A549 (cell line): ENCODE data around the gene FPR2. TPM values are rescaled to one million over a fixed set of nuclear protein-coding genes. Genes with fewer than 3 reads are reported as not detected.

ENCODE experiments used
- ATAC-seq, 2 experiments: fragments of 200-7000 bp in 1 of 2; fragments of >200 bp in 1 of 2; cut with Nextera tagmentation in 1 of 2; cut with Tn5 transposase in 1 of 2; 3 replicates each; pipeline versions ENCODE4 v1.8.0 to v1.9.1; 2018 to 2020; ENCODE audit warnings: mild to moderate bottlenecking in 1 of 2, moderate library complexity in 1 of 2
- CTCF ChIA-PET: fragments of 300-600 bp; sonication (Branson Sonifier 250); formaldehyde crosslinking; extraction: SDS; loops from one replicate; lab custom pipeline; 2021; ENCODE audit warnings: antibody characterized with exemption, inconsistent platforms; lab: Yijun Ruan, JAX
- POLR2A ChIA-PET: fragments of 350-600 bp; formaldehyde crosslinking; extraction: SDS; loops from one replicate; lab custom pipeline; 2021; ENCODE audit warnings: antibody characterized with exemption, inconsistent platforms; lab: Yijun Ruan, JAX
- DNase-seq, 2 experiments: peaks; one replicate each; pipeline versions ENCODE4 v3.0.0 to v3.0.0-alpha.2; 2011 to 2016; ENCODE audit warnings: low read depth in 1 of 2, low spot score in 1 of 2
- FAIRE-seq: peaks from 2 replicates; lab custom pipeline; 2011; peaks lifted over from hg19 to GRCh38; lab: Jason Lieb, UNC
- H3K27ac ChIP-seq, 2 experiments: fragments of >200 bp; sonication (Bioruptor Twin); formaldehyde crosslinking; 3 replicates each; pipeline ENCODE4 v1.5.1; 2016 to 2017
- H3K4me1 ChIP-seq: fragments of >200 bp; sonication (Bioruptor Twin); formaldehyde crosslinking; 3 replicates; pipeline ENCODE4 v1.6.1; 2016
- H3K4me2 ChIP-seq: fragments of >200 bp; sonication (Bioruptor Twin); formaldehyde crosslinking; 3 replicates; pipeline ENCODE4 v1.6.1; 2016
- H3K4me3 ChIP-seq: fragments of >200 bp; sonication (Bioruptor Twin); formaldehyde crosslinking; 3 replicates; pipeline ENCODE4 v1.5.1; 2016
- H3K9me3 ChIP-seq: fragments of >200 bp; sonication (Bioruptor Twin); formaldehyde crosslinking; 3 replicates; pipeline ENCODE4 v1.6.1; 2016
- BHLHE40 ChIP-seq: IDR thresholded peaks from 2 replicates; pipeline ENCODE4 v1.6.1; 2012; ENCODE audit warnings: low read depth, low read length, inconsistent platforms
- CBX2 ChIP-seq: fragments of 200-600 bp; sonication (generic); IDR thresholded peaks from 2 replicates; pipeline ENCODE4 v1.6.1; 2016; ENCODE audit warnings: low read depth, mild to moderate bottlenecking, borderline replicate concordance
- CHD2 ChIP-seq: fragments of 150-350 bp; IDR thresholded peaks from 2 replicates; pipeline ENCODE4 v1.6.1; 2014; ENCODE audit warnings: low read length; ENCODE audit not compliant: partially characterized antibody
- EHMT2 ChIP-seq: fragments of 200-600 bp; sonication (generic); IDR thresholded peaks from 2 replicates; pipeline ENCODE4 v1.6.1; 2016; ENCODE audit warnings: antibody characterized with exemption, low read depth, mild to moderate bottlenecking, moderate library complexity
- FOSB ChIP-seq: fragments of 250-450 bp; sonication (Bioruptor Pico); IDR thresholded peaks from 2 replicates; pipeline ENCODE4 v1.5.0; 2020; ENCODE audit warnings: mild to moderate bottlenecking, moderate library complexity
- FOSL2 ChIP-seq, 2 experiments: fragments of 450-650 bp in 1 of 2; fragments of >200 bp in 1 of 2; sonication (Bioruptor Twin) in 1 of 2; formaldehyde crosslinking; IDR thresholded peaks; 2 replicates each; pipeline versions ENCODE4 v1.5.0 to v1.6.1; 2016 to 2020; ENCODE audit warnings: mild to moderate bottlenecking in 1 of 2, moderate library complexity in 1 of 2
- HDAC2 ChIP-seq: fragments of 200-600 bp; sonication (generic); IDR thresholded peaks from 2 replicates; pipeline ENCODE4 v1.6.1; 2016
- HOXB13 ChIP-seq: fragments of 250-450 bp; sonication (Bioruptor Pico); IDR thresholded peaks from 2 replicates; pipeline ENCODE4 v1.5.0; 2020; ENCODE audit warnings: low read depth, mild to moderate bottlenecking, moderate library complexity
- JUNB ChIP-seq: fragments of >200 bp; sonication (Bioruptor Twin); formaldehyde crosslinking; IDR thresholded peaks from 2 replicates; pipeline ENCODE4 v1.6.1; 2016
- KDM1A ChIP-seq: fragments of 200-600 bp; sonication (generic); IDR thresholded peaks from 2 replicates; pipeline ENCODE4 v1.6.1; 2016; ENCODE audit warnings: low read depth, mild to moderate bottlenecking
- MAFK ChIP-seq: fragments of 450-650 bp; IDR thresholded peaks from 2 replicates; pipeline ENCODE4 v1.6.1; 2014; ENCODE audit not compliant: partially characterized antibody
- NFE2L2 ChIP-seq: fragments of 150-350 bp; conservative IDR thresholded peaks from 2 replicates; pipeline ENCODE4 v1.6.1; 2014; ENCODE audit warnings: low read length
- NR3C1 ChIP-seq: fragments of >200 bp; sonication (Bioruptor Twin); formaldehyde crosslinking; IDR thresholded peaks from 3 replicates; pipeline ENCODE4 v1.6.1; 2017
- POLR2A ChIP-seq: IDR thresholded peaks from 2 replicates; pipeline ENCODE4 v1.6.1; 2012; ENCODE audit warnings: mild to moderate bottlenecking, low read length
- RAD21 ChIP-seq, 2 experiments: fragments of >200 bp in 1 of 2; sonication (Bioruptor Twin) in 1 of 2; formaldehyde crosslinking in 1 of 2; IDR thresholded peaks in 1 of 2; conservative IDR thresholded peaks in 1 of 2; 2 replicates in 1 of 2; 3 replicates in 1 of 2; pipeline ENCODE4 v1.6.1; 2012 to 2018; ENCODE audit warnings: inconsistent platforms in 1 of 2
- RARB ChIP-seq: fragments of 250-450 bp; sonication (Bioruptor Pico); IDR thresholded peaks from 2 replicates; pipeline ENCODE4 v1.8.0; 2021; ENCODE audit warnings: mild to moderate bottlenecking, moderate library complexity
- RNF2 ChIP-seq: fragments of 200-600 bp; sonication (generic); IDR thresholded peaks from 2 replicates; pipeline ENCODE4 v1.6.1; 2016; ENCODE audit warnings: low read depth, mild to moderate bottlenecking, antibody characterized with exemption, moderate library complexity, borderline replicate concordance
- ZSCAN20 ChIP-seq: fragments of 250-450 bp; sonication (Bioruptor Pico); IDR thresholded peaks from 2 replicates; pipeline ENCODE4 v1.8.0; 2022; ENCODE audit warnings: mild to moderate bottlenecking, moderate library complexity
- WGBS: methylation state at CpG from one replicate; pipeline ENCODE4 v1.1.6; 2017; ENCODE audit errors: missing lambda C conversion rate; 5-methylcytosine and 5-hydroxymethylcytosine counted together
- polyA plus RNA-seq, 4 experiments: library from polyadenylated mRNA; depleted of rRNA in 3 of 4; stranded (reverse); fragments of >200 nt; fragmentation: RNase III in 1 of 4; extraction: RNeasy Plus Mini Kit Qiagen cat#74134 plus additional on column Dnase treatment in 1 of 4; gene quantifications; 2 replicates in 3 of 4; 3 replicates in 1 of 4; pipeline ENCODE4 v1.2.3, GENCODE V29; 2011 to 2017
- TF ChIP-seq, protein P1 (sequence below): fragments of >200 bp; sonication (Bioruptor Twin); formaldehyde crosslinking; IDR thresholded peaks from 3 replicates; pipeline ENCODE4 v1.5.1; 2016
- TF ChIP-seq, protein P2 (sequence below): IDR thresholded peaks from 2 replicates; pipeline ENCODE4 v1.6.1; 2012
- TF ChIP-seq, protein P3 (sequence below): fragments of >200 bp; sonication (Bioruptor Twin); formaldehyde crosslinking; IDR thresholded peaks from 2 replicates; pipeline ENCODE4 v1.6.1; 2016
- TF ChIP-seq, protein P4 (sequence below): fragments of >200 bp; sonication (Bioruptor Twin); formaldehyde crosslinking; IDR thresholded peaks from 3 replicates; pipeline ENCODE4 v1.6.1; 2016

Gene FPR2
- polyA plus RNA-seq, 2 of the 4 experiments (the other 2 are of a cell fraction): not detected

DNA sequence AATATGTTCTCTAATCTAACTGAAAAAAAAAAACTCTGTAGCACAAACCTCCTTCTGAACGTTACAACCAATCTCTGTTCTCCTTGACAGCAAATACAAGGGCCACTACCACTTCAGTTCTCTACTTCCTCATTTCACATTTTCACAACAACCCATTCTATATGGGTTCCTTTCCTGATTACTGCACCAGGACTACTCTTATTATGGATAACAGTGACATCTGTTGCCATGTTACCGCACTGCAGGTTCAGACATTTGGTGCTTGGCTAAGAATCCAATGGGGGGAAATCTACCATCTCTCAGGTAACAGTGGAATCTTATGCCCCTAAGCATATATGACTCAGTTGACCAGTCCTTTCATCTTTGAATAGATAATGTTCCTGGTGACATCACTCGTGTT, 22.4 kb downstream of the FPR2 start:
- 2% methylated on average over 3 of the region's 3 CpGs for WGBS
- DNase-seq (peak in 1 of 2 experiments; percentile 24), FAIRE-seq (no peak), ATAC-seq (no peak)
- H3K4me2 ChIP-seq: no peak overlapping the region
- TF ChIP-seq CBX2: no peak
- TF ChIP-seq RAD21 (conservative IDR thresholded peaks at IDR 0.05 in 1 of 2, IDR thresholded peaks at IDR 0.05 in 1 of 2): peak in 1 of 2 experiments; percentile 49; a peak in 2 of 5 replicates
- H3K4me3 ChIP-seq: no peak overlapping the region
- peaks cover 23% of the 10 kb centered on the region; the same call in 2 of the 3 replicates for H3K9me3 ChIP-seq
- ChIA-PET CTCF (no interaction called here), POLR2A (no interaction called here)
- no peaks in the 10 kb centered on the region for H3K4me1 ChIP-seq
- H3K27ac ChIP-seq: no peak overlapping the region

DNA sequence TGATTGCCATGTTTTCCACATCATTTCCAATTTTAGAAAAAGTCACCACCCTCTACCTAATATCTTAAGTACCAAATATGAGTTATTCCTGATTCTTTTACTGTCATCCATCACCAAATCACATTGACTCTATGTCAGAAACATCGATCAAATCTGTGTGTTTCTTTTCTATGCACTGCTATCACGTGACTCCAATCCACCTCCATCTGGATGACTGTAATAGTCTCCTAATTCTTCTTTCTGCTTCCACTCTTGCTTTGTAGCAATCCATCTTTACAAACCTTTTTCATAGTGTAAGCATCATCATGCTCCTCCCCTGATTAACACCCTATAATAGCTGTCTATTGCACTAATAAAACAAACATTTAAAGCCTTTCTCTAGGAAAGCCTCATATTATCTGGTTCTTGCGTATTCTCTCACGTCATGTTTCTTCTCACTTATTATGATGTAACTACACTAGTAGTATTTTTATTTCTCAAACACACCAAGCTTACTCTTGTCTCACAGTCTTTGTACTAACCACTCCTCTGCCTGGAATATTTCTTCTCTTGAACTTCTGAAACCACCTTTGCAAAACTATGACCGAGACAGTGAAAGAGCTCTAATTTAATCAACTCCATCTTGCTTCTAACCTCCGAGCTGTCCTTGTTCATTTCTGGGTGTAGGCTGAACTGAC, 23.3 kb downstream of the FPR2 start:
- FAIRE-seq: no peak
- no peak overlapping the region for H3K4me3 ChIP-seq

DNA sequence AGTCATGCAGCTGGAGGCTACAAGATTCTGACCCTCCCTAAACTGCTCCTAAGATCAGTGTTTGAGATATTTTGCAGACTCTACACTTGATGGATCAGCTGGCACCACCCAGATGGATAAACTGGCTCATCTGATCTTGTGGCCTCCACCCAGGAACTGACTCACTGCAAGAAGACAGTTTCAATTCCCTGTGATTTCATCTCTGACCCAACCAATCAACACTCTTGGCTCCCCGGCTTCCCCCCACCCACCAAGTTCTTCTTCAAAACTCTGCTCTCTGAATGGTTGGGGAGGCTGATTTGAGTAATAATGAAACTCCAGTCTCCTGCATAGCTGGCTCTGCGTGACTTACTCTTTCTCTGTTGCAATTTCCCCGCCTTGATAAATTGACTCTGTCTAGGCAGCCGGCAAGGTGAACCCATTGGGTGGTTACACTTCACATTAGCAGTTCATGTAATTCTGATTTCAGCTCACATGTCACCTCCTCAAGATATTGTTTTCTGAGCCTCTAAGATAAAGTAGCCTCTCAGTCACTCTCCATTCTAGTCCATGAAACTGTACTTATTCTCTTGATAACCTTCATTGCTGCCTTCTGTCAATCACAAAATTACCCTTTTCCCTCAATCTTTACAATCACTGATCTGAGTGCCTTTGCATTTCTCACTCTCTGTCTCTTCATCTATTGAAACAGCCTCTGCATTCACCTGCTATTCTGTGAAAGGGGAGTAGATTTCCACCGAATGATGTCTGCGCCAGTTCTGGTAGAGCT, 24.1 kb downstream of the FPR2 start:
- DNase-seq: no peak
- WGBS: 25% methylated on average over 6 of the region's 6 CpGs
- no peak for ATAC-seq
- ChIA-PET POLR2A (no interaction called here), CTCF (interaction anchor here (0.8 kb wide), 1 partner anchor 11 kb away, joined by 3 read pairs; no protein-coding TSS in a partner anchor)
- Histone ChIP-seq H3K9me3 (peaks cover 31% of the 10 kb centered on the region; the same call in 2 of the 3 replicates), H3K27ac (no peak overlapping the region), H3K4me2 (no peak overlapping the region), H3K4me3 (no peak overlapping the region), H3K4me1 (no peaks in the 10 kb centered on the region)
- no peak for FAIRE-seq
- TF ChIP-seq ZSCAN20 (CRISPR knock-in tag) (no peak), BHLHE40 (no peak), EHMT2 (no peak), RNF2 (no peak), MAFK (no peak), JUNB (no peak), HDAC2 (no peak), KDM1A (no peak), NR3C1 (no peak), FOSB (CRISPR knock-in tag) (no peak), RARB (CRISPR knock-in tag) (no peak), FOSL2 (IDR thresholded peaks at IDR 0.05) (no peak), FOSL2 (CRISPR knock-in tag; IDR thresholded peaks at IDR 0.05) (no peak), NFE2L2 (no peak)
- TF ChIP-seq, protein P1, sequence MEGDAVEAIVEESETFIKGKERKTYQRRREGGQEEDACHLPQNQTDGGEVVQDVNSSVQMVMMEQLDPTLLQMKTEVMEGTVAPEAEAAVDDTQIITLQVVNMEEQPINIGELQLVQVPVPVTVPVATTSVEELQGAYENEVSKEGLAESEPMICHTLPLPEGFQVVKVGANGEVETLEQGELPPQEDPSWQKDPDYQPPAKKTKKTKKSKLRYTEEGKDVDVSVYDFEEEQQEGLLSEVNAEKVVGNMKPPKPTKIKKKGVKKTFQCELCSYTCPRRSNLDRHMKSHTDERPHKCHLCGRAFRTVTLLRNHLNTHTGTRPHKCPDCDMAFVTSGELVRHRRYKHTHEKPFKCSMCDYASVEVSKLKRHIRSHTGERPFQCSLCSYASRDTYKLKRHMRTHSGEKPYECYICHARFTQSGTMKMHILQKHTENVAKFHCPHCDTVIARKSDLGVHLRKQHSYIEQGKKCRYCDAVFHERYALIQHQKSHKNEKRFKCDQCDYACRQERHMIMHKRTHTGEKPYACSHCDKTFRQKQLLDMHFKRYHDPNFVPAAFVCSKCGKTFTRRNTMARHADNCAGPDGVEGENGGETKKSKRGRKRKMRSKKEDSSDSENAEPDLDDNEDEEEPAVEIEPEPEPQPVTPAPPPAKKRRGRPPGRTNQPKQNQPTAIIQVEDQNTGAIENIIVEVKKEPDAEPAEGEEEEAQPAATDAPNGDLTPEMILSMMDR: no peak
- TF ChIP-seq, protein P2, sequence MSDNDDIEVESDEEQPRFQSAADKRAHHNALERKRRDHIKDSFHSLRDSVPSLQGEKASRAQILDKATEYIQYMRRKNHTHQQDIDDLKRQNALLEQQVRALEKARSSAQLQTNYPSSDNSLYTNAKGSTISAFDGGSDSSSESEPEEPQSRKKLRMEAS: no peak

More for the DNA sequence above, 23.3 kb downstream of the FPR2 start:
- CTCF ChIA-PET: interaction anchor here (0.8 kb wide), 1 partner anchor 12 kb away, joined by 3 read pairs; no protein-coding TSS in a partner anchor
- 2% methylated on average over 6 of the region's 6 CpGs for WGBS
- H3K9me3 ChIP-seq: peaks cover 24% of the 10 kb centered on the region; the same call in 2 of the 3 replicates
- DNase-seq (no peak), ATAC-seq (no peak)
- TF ChIP-seq HOXB13: no peak
- no peak for TF ChIP-seq POLR2A
- TF ChIP-seq, protein P3, sequence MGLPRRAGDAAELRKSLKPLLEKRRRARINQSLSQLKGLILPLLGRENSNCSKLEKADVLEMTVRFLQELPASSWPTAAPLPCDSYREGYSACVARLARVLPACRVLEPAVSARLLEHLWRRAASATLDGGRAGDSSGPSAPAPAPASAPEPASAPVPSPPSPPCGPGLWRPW: no peak
- no peak for TF ChIP-seq FOSL2 (IDR thresholded peaks at IDR 0.05)
- TF ChIP-seq FOSL2 (CRISPR knock-in tag; IDR thresholded peaks at IDR 0.05): no peak
- TF ChIP-seq, protein P4, sequence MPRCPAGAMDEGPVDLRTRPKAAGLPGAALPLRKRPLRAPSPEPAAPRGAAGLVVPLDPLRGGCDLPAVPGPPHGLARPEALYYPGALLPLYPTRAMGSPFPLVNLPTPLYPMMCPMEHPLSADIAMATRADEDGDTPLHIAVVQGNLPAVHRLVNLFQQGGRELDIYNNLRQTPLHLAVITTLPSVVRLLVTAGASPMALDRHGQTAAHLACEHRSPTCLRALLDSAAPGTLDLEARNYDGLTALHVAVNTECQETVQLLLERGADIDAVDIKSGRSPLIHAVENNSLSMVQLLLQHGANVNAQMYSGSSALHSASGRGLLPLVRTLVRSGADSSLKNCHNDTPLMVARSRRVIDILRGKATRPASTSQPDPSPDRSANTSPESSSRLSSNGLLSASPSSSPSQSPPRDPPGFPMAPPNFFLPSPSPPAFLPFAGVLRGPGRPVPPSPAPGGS: no peak
- no peak for TF ChIP-seq CHD2
- H3K27ac ChIP-seq: no peak overlapping the region
- no peaks in the 10 kb centered on the region for H3K4me1 ChIP-seq
- no peak overlapping the region for H3K4me2 ChIP-seq
- POLR2A ChIA-PET: no interaction called here
